Glutamatergic neuron (in vitro differentiated cells): ENCODE results near the gene ADAMTS17. TPM values are rescaled to one million over a fixed set of nuclear protein-coding genes. Genes with fewer than 3 reads are reported as not detected.

Experiments
- DNase-seq: peaks from one replicate; pipeline ENCODE4 v3.0.0; 2022
- H3K27ac Mint-ChIP-seq: one replicate; pipeline ENCODE4 v1.8.0; 2020; ENCODE audit warnings: mild to moderate bottlenecking, mixed read lengths, inconsistent platforms; ENCODE audit not compliant: unreplicated experiment
- H3K27me3 Mint-ChIP-seq: one replicate; pipeline ENCODE4 v1.8.0; 2020; ENCODE audit warnings: mild to moderate bottlenecking, moderate library complexity, mixed read lengths, inconsistent platforms; ENCODE audit not compliant: unreplicated experiment
- H3K36me3 Mint-ChIP-seq: one replicate; pipeline ENCODE4 v1.8.0; 2020; ENCODE audit warnings: mild to moderate bottlenecking, mixed read lengths, inconsistent platforms; ENCODE audit not compliant: unreplicated experiment
- H3K4me1 Mint-ChIP-seq: one replicate; pipeline ENCODE4 v1.8.0; 2020; ENCODE audit warnings: mild to moderate bottlenecking, low read depth, mixed read lengths, inconsistent platforms; ENCODE audit not compliant: unreplicated experiment
- H3K4me3 Mint-ChIP-seq: one replicate; pipeline ENCODE4 v1.8.0; 2020; ENCODE audit warnings: mild to moderate bottlenecking, mixed read lengths, inconsistent platforms; ENCODE audit not compliant: unreplicated experiment
- H3K9me3 Mint-ChIP-seq: one replicate; pipeline ENCODE4 v1.8.0; 2020; ENCODE audit warnings: mild to moderate bottlenecking, moderate library complexity, mixed read lengths, inconsistent platforms; ENCODE audit not compliant: unreplicated experiment
- total RNA-seq: library from RNA; stranded (reverse); fragmentation: NEBNext Ultra II Directional; extraction: Animal tissue kit (Norgen Biotek cat#: 25700); gene quantifications from one replicate; pipeline ENCODE4 v1.2.1, GENCODE V29; 2021; ENCODE audit not compliant: unreplicated experiment
- TF ChIP-seq, protein P1 (sequence below): fragments of 200-600 bp; sonication (generic); IDR thresholded peaks from one replicate; pipeline ENCODE4 v1.5.0; 2021; ENCODE audit not compliant: partially characterized antibody, unreplicated experiment

The ADAMTS17 gene
- total RNA-seq, 1 donor from 2014 or later: 6.8 TPM

DNA sequence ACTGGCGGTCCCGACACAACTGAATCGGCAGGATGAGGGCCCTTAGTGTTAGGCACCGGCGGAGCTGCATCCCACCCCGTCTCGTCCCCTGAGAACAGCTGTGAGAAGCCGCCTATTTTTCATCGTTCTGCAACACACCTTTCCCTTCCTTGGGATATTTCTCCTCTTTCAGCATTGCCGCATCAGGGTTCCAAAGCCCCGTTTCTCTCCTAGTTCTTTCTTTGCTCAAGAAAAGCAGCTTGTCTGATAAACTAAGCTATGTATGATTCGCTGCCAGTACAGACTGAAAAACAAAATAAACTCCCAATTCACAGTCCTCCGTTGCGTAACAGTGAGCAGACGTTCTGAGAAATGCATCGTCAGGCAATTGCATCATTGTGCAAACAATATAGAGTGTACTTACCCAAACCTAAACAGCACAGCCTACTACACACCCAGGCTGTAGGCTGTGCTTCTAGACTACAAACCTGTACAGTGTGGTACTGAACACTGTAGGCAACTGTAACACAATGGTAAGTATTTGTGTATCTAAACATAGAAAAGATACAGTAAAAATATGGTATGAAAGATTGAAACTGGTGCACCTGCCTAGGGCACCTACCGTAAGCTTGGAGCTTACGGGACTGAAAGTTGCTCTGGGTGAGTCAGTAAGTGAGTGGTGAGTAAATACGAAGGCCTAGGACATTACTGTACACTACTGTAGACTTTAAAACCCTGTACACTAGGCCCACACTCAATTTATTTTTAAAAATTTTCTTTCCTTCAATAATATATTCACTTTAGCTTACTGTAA is 8.9 kb upstream of the ADAMTS17 start:
- Mint-ChIP-seq H3K27me3 (no peaks in the 10 kb centered on the region), H3K27ac (no peak overlapping the region)

DNA sequence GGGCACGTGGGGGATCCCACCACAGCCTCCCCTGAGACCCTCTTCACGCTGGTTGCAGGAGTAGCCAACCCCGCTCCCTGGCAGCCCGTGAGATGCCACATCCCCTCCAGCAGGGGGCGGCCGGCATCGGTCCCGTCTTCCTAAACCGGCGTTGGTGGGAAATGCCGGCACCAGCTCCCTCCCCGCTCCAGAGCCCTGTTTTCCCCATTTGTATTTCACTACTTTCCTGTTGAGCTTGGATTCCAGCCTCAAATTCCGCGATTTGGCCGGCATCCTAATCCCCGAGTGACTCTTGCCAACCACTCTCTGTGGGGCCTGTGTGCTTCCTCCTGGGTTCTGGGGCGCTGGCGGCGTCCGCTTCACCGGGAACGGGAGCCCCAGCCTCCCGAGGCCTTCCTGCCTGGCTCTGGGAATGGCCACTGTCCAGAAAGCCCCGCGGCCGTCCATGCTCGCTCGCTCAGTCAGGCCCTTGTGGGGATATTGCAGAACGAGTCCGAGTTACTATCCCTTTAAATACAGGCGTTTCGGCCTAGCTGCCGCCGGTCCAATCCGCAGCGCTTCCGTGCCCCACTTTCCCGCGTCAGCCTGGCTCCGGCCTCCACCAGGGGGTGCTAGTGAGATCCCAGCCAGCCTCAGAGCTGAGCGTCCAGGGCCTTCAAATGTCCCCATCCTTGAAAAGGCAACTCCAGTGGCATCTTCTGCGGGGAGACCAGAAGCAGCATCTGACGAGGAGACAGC is 8.1 kb upstream of the ADAMTS17 start:
- Mint-ChIP-seq H3K9me3 (no peaks in the 10 kb centered on the region), H3K27me3 (peaks cover 2% of the 10 kb centered on the region), H3K4me3 (peak overlapping the region; percentile 88), H3K36me3 (no peaks in the 10 kb centered on the region), H3K4me1 (peaks cover 3% of the 10 kb centered on the region), H3K27ac (peak overlapping the region; percentile 55)
- peak; percentile 96 for DNase-seq
- TF ChIP-seq, protein P1, sequence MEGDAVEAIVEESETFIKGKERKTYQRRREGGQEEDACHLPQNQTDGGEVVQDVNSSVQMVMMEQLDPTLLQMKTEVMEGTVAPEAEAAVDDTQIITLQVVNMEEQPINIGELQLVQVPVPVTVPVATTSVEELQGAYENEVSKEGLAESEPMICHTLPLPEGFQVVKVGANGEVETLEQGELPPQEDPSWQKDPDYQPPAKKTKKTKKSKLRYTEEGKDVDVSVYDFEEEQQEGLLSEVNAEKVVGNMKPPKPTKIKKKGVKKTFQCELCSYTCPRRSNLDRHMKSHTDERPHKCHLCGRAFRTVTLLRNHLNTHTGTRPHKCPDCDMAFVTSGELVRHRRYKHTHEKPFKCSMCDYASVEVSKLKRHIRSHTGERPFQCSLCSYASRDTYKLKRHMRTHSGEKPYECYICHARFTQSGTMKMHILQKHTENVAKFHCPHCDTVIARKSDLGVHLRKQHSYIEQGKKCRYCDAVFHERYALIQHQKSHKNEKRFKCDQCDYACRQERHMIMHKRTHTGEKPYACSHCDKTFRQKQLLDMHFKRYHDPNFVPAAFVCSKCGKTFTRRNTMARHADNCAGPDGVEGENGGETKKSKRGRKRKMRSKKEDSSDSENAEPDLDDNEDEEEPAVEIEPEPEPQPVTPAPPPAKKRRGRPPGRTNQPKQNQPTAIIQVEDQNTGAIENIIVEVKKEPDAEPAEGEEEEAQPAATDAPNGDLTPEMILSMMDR: peak; percentile 90

More for the DNA sequence above, 8.9 kb upstream of the ADAMTS17 start:
- TF ChIP-seq, protein P1: no peak
- no peak for DNase-seq
- no peaks in the 10 kb centered on the region for H3K36me3 Mint-ChIP-seq
- H3K4me1 Mint-ChIP-seq: peaks cover 3% of the 10 kb centered on the region
- peaks cover 2% of the 10 kb centered on the region for H3K9me3 Mint-ChIP-seq
- peak overlapping the region; percentile 88 for H3K4me3 Mint-ChIP-seq

DNA sequence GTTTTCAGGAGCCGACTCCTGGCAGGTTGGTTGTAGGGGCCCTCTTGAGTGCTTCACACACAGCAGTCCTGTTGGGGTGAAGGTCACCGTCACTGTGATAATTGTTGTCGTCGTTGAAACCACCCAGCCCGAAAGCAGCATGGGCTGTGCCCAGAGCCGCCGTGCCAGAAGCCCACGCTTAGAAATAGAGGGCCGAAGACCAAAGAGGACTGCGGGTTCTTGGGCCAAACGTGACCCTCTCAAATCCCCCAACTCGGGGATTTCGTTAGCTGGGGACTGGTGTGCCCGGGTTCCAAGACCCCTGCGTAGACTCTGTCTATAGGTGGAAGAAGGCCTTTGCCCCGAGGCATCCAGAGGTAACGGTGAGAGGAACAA is 7.5 kb upstream of the ADAMTS17 start:
- H3K27ac Mint-ChIP-seq: no peak overlapping the region
- no peak for DNase-seq
- TF ChIP-seq, protein P1: no peak
- H3K4me3 Mint-ChIP-seq: no peak overlapping the region
- peaks cover 2% of the 10 kb centered on the region for H3K27me3 Mint-ChIP-seq
- H3K4me1 Mint-ChIP-seq: peaks cover 3% of the 10 kb centered on the region
- no peaks in the 10 kb centered on the region for H3K36me3 Mint-ChIP-seq
- no peaks in the 10 kb centered on the region for H3K9me3 Mint-ChIP-seq

DNA sequence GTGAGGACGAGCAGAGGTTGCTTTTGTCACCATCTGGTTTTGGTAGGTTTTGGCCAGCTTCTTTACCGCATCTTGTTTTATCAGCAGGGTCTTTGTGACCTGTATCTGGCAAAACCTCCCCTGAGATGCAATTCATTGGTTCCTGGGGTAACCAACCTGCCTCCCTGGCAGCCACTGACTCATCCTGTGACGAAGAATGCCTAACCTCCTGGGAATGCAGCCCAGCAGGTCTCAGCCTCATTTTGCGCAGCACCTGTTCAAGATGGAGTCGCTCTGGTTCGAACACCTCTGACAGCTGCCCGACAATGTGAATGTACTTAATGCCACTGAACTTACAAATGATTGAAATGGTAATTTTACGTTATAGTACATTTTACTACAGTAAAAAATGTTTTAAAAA is 6.8 kb upstream of the ADAMTS17 start:
- H3K27ac Mint-ChIP-seq: no peak overlapping the region
- H3K36me3 Mint-ChIP-seq: no peaks in the 10 kb centered on the region

More for the DNA sequence above, 6.8 kb upstream of the ADAMTS17 start:
- no peaks in the 10 kb centered on the region for H3K9me3 Mint-ChIP-seq
- H3K27me3 Mint-ChIP-seq: peaks cover 2% of the 10 kb centered on the region
- peaks cover 3% of the 10 kb centered on the region for H3K4me1 Mint-ChIP-seq
- H3K4me3 Mint-ChIP-seq: no peak overlapping the region
- TF ChIP-seq, protein P1: no peak
- DNase-seq: no peak
